ENCODE results near the gene ZNF205. TPM values are rescaled to one million over a fixed set of nuclear protein-coding genes. Genes with fewer than 3 reads are reported as not detected.

Gene ZNF205
- total RNA-seq, 2 donors from 2014 or later: 20.9 to 27.0 TPM

GRCh38 chr16:3112881-3113574 lies 642 bp downstream of the ZNF205 start:
- no peak for TF ChIP-seq POLR2AphosphoS5 (IDR thresholded peaks at IDR 0.05)
- TF ChIP-seq CTCF (IDR thresholded peaks at IDR 0.05): no peak
- no peak for TF ChIP-seq POLR2A (IDR thresholded peaks at IDR 0.05)
- no peak for DNase-seq (ENCODE audit: low spot score)
- Histone ChIP-seq H3K36me3 (no peaks in the 10 kb centered on the region), H3K4me1 (replicated peaks) (peaks cover 8% of the 10 kb centered on the region), H3K27me3 (replicated peaks; ENCODE audit: insufficient read depth) (no peaks in the 10 kb centered on the region), H3K4me3 (peak overlapping the region; percentile 57 to 59), H3K27ac (peak overlapping the region; percentile 58 to 60), H3K9me3 (no peaks in the 10 kb centered on the region)
- WGBS: 14% methylated on average over 19 of the region's 19 CpGs
- intact Hi-C loops (cut with DNase I): no loop called here

- peak overlapping the region in 1 of 2 donors; percentile 57 for H3K4me3 ChIP-seq
- H3K27me3 ChIP-seq (replicated peaks; ENCODE audit: insufficient read depth): no peaks in the 10 kb centered on the region
- H3K27ac ChIP-seq: no peak overlapping the region
- TF ChIP-seq CTCF (IDR thresholded peaks at IDR 0.05): no peak
- no peak for TF ChIP-seq POLR2AphosphoS5 (IDR thresholded peaks at IDR 0.05)
- TF ChIP-seq POLR2A (IDR thresholded peaks at IDR 0.05): no peak
- peaks cover 8% of the 10 kb centered on the region for H3K4me1 ChIP-seq (replicated peaks)
- 60% methylated on average over 17 of the region's 17 CpGs for WGBS
- no peaks in the 10 kb centered on the region for H3K36me3 ChIP-seq
- intact Hi-C loops (cut with DNase I): no loop called here
- no peaks in the 10 kb centered on the region for H3K9me3 ChIP-seq
- no peak for DNase-seq (ENCODE audit: low spot score)
Measured at GRCh38 chr16:3113765-3114479, 1.5 kb downstream of the ZNF205 start.

GRCh38 chr16:3115003-3115402 lies 2.6 kb downstream of the ZNF205 start:
- WGBS: 93% methylated on average over 12 of the region's 12 CpGs
- no peak for DNase-seq (ENCODE audit: low spot score)
- H3K36me3 ChIP-seq: peaks cover 0 to 1% of the 10 kb centered on the region in 2 donors
- H3K27ac ChIP-seq: no peak overlapping the region
- TF ChIP-seq POLR2AphosphoS5 (IDR thresholded peaks at IDR 0.05): no peak
- no peak for TF ChIP-seq CTCF (IDR thresholded peaks at IDR 0.05)
- TF ChIP-seq POLR2A (IDR thresholded peaks at IDR 0.05): no peak
- peaks cover 8% of the 10 kb centered on the region for H3K4me1 ChIP-seq (replicated peaks)
- no peaks in the 10 kb centered on the region for H3K9me3 ChIP-seq
- no peak overlapping the region for H3K4me3 ChIP-seq
- H3K27me3 ChIP-seq (replicated peaks; ENCODE audit: insufficient read depth): no peaks in the 10 kb centered on the region
- intact Hi-C loops (cut with DNase I): no loop called here

- no peak for DNase-seq (ENCODE audit: low spot score)
- intact Hi-C loops (cut with DNase I): no loop called here
- no peak overlapping the region for H3K27ac ChIP-seq
- WGBS: 78% methylated on average over 12 of the region's 14 CpGs
- H3K4me3 ChIP-seq: no peak overlapping the region
- peaks cover 8% of the 10 kb centered on the region for H3K4me1 ChIP-seq (replicated peaks)
- H3K36me3 ChIP-seq: peaks cover 6% of the 10 kb centered on the region in 2 donors
- H3K9me3 ChIP-seq: no peaks in the 10 kb centered on the region
- H3K27me3 ChIP-seq (replicated peaks; ENCODE audit: insufficient read depth): no peaks in the 10 kb centered on the region
- TF ChIP-seq CTCF (IDR thresholded peaks at IDR 0.05) (no peak), POLR2A (IDR thresholded peaks at IDR 0.05) (no peak), POLR2AphosphoS5 (IDR thresholded peaks at IDR 0.05) (no peak)
Measured at GRCh38 chr16:3115561-3115960, 3.2 kb downstream of the ZNF205 start.

Measured in prostate gland (tissue), 2 donors.